ENCODE measurements around the gene GBF1.

- no peak for TF ChIP-seq GATA3 (IDR thresholded peaks at IDR 0.05; ENCODE audit: low read depth, low read length)
- TF ChIP-seq GATA2 (IDR thresholded peaks at IDR 0.05; ENCODE audit: low read depth, low read length) = no peak
Observed at GRCh38 chr10:102396317-102396650, 151.0 kb downstream of the GBF1 start.

Measured in SH-SY5Y (cell line).